SHP77 treated with DMSO at 0.1 percent for 48 hours (cell line): ENCODE results near the gene SLC5A2.
"Not testable (repeated sequence)": the region's sequence is repeated elsewhere in the genome, so short reads cannot be mapped to it uniquely, and the experiment has no call there.

Experiments used
- DNase-seq: peaks from one replicate; lab custom pipeline; 2025; lab: John Stamatoyannopoulos, UW

SLC5A2 gene

GRCh38 chr16:31498493-31498892 lies 15.6 kb downstream of the SLC5A2 start:
- no peak for DNase-seq

- no peak for DNase-seq
Measured at GRCh38 chr16:31499928-31500327, 17.0 kb downstream of the SLC5A2 start.

- DNase-seq, result no peak
Measured at GRCh38 chr16:31501226-31501965, 18.5 kb downstream of the SLC5A2 start.

GRCh38 chr16:31501966-31502348 lies 19.0 kb downstream of the SLC5A2 start:
- no peak for DNase-seq

GRCh38 chr16:31502981-31503380 lies 20.1 kb downstream of the SLC5A2 start:
- DNase-seq, result no peak

GRCh38 chr16:31503555-31503954 lies 20.6 kb downstream of the SLC5A2 start:
- not testable (repeated sequence) for DNase-seq

GRCh38 chr16:31504159-31504558 lies 21.2 kb downstream of the SLC5A2 start:
- DNase-seq, result no peak

GRCh38 chr16:31505483-31505882 lies 22.6 kb downstream of the SLC5A2 start:
- DNase-seq, result no peak

- DNase-seq, result no peak
Measured at GRCh38 chr16:31507617-31507928, 24.6 kb downstream of the SLC5A2 start.

- DNase-seq, result peak; percentile 61
Measured at GRCh38 chr16:31507929-31508705, 25.2 kb downstream of the SLC5A2 start, which contains the start of gene RUSF1. Gene RUSF1, minus strand, starts transcription at chr16:31508391. Its CDS starts 18 bp downstream, at chr16:31508373.

GRCh38 chr16:31508706-31509195 lies 25.8 kb downstream of the SLC5A2 start:
- DNase-seq, result no peak

- no peak for DNase-seq
Measured at GRCh38 chr16:31513126-31513525, 30.2 kb downstream of the SLC5A2 start.

GRCh38 chr16:31513884-31514283 lies 31.0 kb downstream of the SLC5A2 start:
- DNase-seq, result no peak

- DNase-seq, result no peak
Measured at GRCh38 chr16:31517800-31518402, 35.0 kb downstream of the SLC5A2 start.

GRCh38 chr16:31519759-31520431 lies 37.0 kb downstream of the SLC5A2 start:
- DNase-seq, result no peak

- DNase-seq, result no peak
Measured at GRCh38 chr16:31521368-31521767, 38.4 kb downstream of the SLC5A2 start.

- no peak for DNase-seq
Measured at GRCh38 chr16:31522071-31522470, 39.1 kb downstream of the SLC5A2 start.

GRCh38 chr16:31523768-31524167 lies 40.8 kb downstream of the SLC5A2 start:
- DNase-seq, result not testable (repeated sequence)

GRCh38 chr16:31525113-31525512 lies 42.2 kb downstream of the SLC5A2 start:
- no peak for DNase-seq

- no peak for DNase-seq
Measured at GRCh38 chr16:31527734-31528274, 44.9 kb downstream of the SLC5A2 start, which contains the start of gene AHSP. Gene AHSP, plus strand, starts transcription at chr16:31527900. Its CDS starts 240 bp downstream, at chr16:31528140.

GRCh38 chr16:31528523-31529107 lies 45.7 kb downstream of the SLC5A2 start:
- DNase-seq, result no peak
